Neuronal stem cell (in vitro differentiated cells): ENCODE data around the gene CROCC2.
A peak's percentile ranks its signal among the peaks of the same experiment; 100 is the strongest.

Experiments used
- DNase-seq: peaks from one replicate; pipeline ENCODE4 v3.0.0-alpha.2; 2013; ENCODE audit warnings: low spot score
- H2AFZ ChIP-seq: one replicate; pipeline ENCODE4 v1.6.1; 2013; ENCODE audit warnings: mild to moderate bottlenecking, low read length, inconsistent platforms
- H2AK5ac ChIP-seq: 2 replicates; pipeline ENCODE4 v1.6.1; 2013; ENCODE audit warnings: low read depth, mild to moderate bottlenecking, inconsistent platforms, low read length, moderate library complexity, mixed read lengths
- H2BK120ac ChIP-seq: 2 replicates; pipeline ENCODE4 v1.6.1; 2013; ENCODE audit warnings: low read depth, mild to moderate bottlenecking, inconsistent platforms, low read length, moderate library complexity, mixed read lengths
- H2BK12ac ChIP-seq: one replicate; pipeline ENCODE4 v1.6.1; 2013; ENCODE audit warnings: low read length, inconsistent platforms
- H2BK15ac ChIP-seq: 2 replicates; pipeline ENCODE4 v1.6.1; 2013; ENCODE audit warnings: mild to moderate bottlenecking, low read length, inconsistent platforms, mixed read lengths
- H2BK5ac ChIP-seq: one replicate; pipeline ENCODE4 v1.6.1; 2013; ENCODE audit warnings: inconsistent platforms, mild to moderate bottlenecking, low read length, moderate library complexity
- H3K14ac ChIP-seq: one replicate; pipeline ENCODE4 v1.6.1; 2013; ENCODE audit warnings: low read length, inconsistent platforms
- H3K18ac ChIP-seq: 2 replicates; pipeline ENCODE4 v1.6.1; 2013; ENCODE audit warnings: low read length, inconsistent platforms
- H3K23ac ChIP-seq: 2 replicates; pipeline ENCODE4 v1.6.1; 2013; ENCODE audit warnings: low read depth, mild to moderate bottlenecking, mixed read lengths, low read length, inconsistent platforms; ENCODE audit not compliant: poor library complexity
- H3K27ac ChIP-seq: replicated peaks from 3 replicates; pipeline ENCODE4 v1.5.1; 2013; ENCODE audit warnings: low read length, inconsistent platforms
- H3K27me3 ChIP-seq, 3 experiments: 2 replicates each; pipeline ENCODE4 v1.6.1; 2013; ENCODE audit warnings: low read length in 3 of 3, mild to moderate bottlenecking in 2 of 3, inconsistent platforms in 1 of 3, low read depth in 1 of 3, mixed read lengths in 1 of 3, moderate library complexity in 1 of 3; ENCODE audit not compliant: control insufficient read depth in 3 of 3, insufficient read depth in 3 of 3
- H3K36me3 ChIP-seq, 2 donors: replicated peaks in 1 of 2; 2 replicates each; pipeline ENCODE4 v1.6.1; 2013; ENCODE audit warnings: low read length in 2 of 2; ENCODE audit not compliant: control insufficient read depth in 2 of 2, insufficient read depth in 2 of 2
- H3K4ac ChIP-seq: 2 replicates; pipeline ENCODE4 v1.6.1; 2013; ENCODE audit warnings: inconsistent platforms, mild to moderate bottlenecking, low read length, moderate library complexity
- H3K4me1 ChIP-seq, 2 donors: 1 replicate in 1 of 2; 2 replicates in 1 of 2; pipeline ENCODE4 v1.6.1; 2013; ENCODE audit warnings: low read length in 2 of 2, low read depth in 1 of 2; ENCODE audit not compliant: control insufficient read depth in 2 of 2, insufficient read depth in 1 of 2
- H3K4me2 ChIP-seq: one replicate; pipeline ENCODE4 v1.6.1; 2013; ENCODE audit warnings: mild to moderate bottlenecking, low read length, inconsistent platforms; ENCODE audit not compliant: insufficient read depth, poor library complexity, severe bottlenecking
- H3K4me3 ChIP-seq, 2 donors: 2 replicates each; pipeline ENCODE4 v1.5.1; 2013; ENCODE audit warnings: low read length in 2 of 2, mild to moderate bottlenecking in 2 of 2, inconsistent platforms in 1 of 2, moderate library complexity in 1 of 2
- H3K79me1 ChIP-seq: one replicate; pipeline ENCODE4 v1.6.1; 2013; ENCODE audit warnings: low read depth, mild to moderate bottlenecking, inconsistent platforms, low read length, moderate library complexity
- H3K9ac ChIP-seq: one replicate; pipeline ENCODE4 v1.6.1; 2013; ENCODE audit warnings: mild to moderate bottlenecking, low read depth, low read length, inconsistent platforms; ENCODE audit not compliant: poor library complexity
- H3K9me3 ChIP-seq, 2 donors: replicated peaks in 1 of 2; 2 replicates each; pipeline versions ENCODE3 to v1.6.1; 2013; ENCODE audit warnings: low read length in 2 of 2, mild to moderate bottlenecking in 2 of 2, inconsistent platforms in 1 of 2, low read depth in 1 of 2, mixed read lengths in 1 of 2, moderate library complexity in 1 of 2; ENCODE audit not compliant: control insufficient read depth in 2 of 2, insufficient read depth in 1 of 2
- H4K8ac ChIP-seq: one replicate; pipeline ENCODE4 v1.6.1; 2013; ENCODE audit warnings: low read depth, mild to moderate bottlenecking, inconsistent platforms, low read length, moderate library complexity
- H4K91ac ChIP-seq: one replicate; pipeline ENCODE4 v1.6.1; 2013; ENCODE audit warnings: low read length, low read depth, mild to moderate bottlenecking, inconsistent platforms; ENCODE audit not compliant: poor library complexity
- WGBS, 2 donors: extraction: QIAGEN DNeasy Blood & Tissue Kit; methylation state at CpG; one replicate each; pipeline ENCODE4 v1.1.7; 2013; ENCODE audit warnings: missing lambda C conversion rate in 2 of 2, mixed read lengths in 1 of 2; ENCODE audit not compliant: insufficient read length in 2 of 2, insufficient replicate concordance in 1 of 2; ENCODE audit errors: extremely low coverage in 2 of 2; 5-methylcytosine and 5-hydroxymethylcytosine counted together

CROCC2 gene

DNA sequence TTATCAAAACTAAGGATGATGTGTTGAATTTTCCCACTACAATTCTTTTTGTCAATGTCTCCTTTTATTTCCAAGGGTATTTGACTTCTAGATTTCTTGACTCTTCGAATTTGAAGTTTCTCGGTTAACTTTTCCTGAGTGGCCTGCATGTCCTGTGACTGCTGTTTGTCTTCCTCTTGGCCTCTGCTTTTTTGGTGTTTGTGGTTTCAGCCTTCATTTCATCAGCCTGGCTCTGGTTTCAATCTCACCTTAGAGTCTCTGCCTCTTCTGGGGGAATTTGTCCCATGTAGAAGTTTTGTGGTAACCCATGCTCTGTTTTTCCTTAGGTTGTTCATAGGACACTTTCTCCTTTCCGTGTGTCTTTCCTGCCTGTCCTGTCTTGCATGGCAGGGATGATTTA lies 64.0 kb downstream of the CROCC2 start:
- H3K4ac ChIP-seq = no peak overlapping the region
- WGBS, 2 donors = no CpG with 5 or more reads among the region's 3 CpGs
- no peak overlapping the region for H2BK5ac ChIP-seq

DNA sequence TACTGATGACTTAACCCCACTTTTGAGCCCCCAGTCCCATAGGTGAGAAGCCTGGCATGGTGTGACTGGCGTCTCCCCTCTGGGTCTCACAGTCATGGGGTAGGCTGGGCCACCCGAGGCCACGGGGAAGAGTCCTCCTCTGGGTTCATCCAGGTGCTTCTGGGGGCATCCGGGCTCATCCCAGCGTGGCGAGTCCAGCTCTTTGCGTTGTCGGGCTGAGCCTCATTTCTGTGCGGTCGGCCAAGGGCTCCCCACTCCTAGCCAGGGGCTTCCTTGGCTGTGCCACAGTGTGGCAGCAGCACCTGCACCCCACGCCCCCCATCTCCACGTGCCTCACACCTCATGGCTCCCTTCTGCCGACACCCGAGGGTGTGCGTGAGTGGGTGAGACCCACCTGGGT lies 64.7 kb downstream of the CROCC2 start:
- no peak overlapping the region for H4K91ac ChIP-seq
- H3K4me1 ChIP-seq = peaks cover 0 to 2% of the 10 kb centered on the region in 2 donors
- peak overlapping the region; percentile 30 for H3K9ac ChIP-seq
- no peak for DNase-seq
- peak overlapping the region; percentile 52 for H3K23ac ChIP-seq
- no peak overlapping the region for H3K4me2 ChIP-seq
- no peaks in the 10 kb centered on the region for H3K9me3 ChIP-seq
- H4K8ac ChIP-seq = no peak overlapping the region
- H3K14ac ChIP-seq = no peak overlapping the region
- H2BK12ac ChIP-seq = no peak overlapping the region
- H2AFZ ChIP-seq = no peak overlapping the region
- H3K18ac ChIP-seq = peak overlapping the region; percentile 71
- no peak overlapping the region for H3K4ac ChIP-seq
- no peaks in the 10 kb centered on the region for H3K36me3 ChIP-seq
- H3K4me3 ChIP-seq = no peak overlapping the region
- H3K27me3 ChIP-seq = peaks cover 0 to 32% (median 0%) of the 10 kb centered on the region in 3 experiments
- H2BK5ac ChIP-seq = peak overlapping the region; percentile 24
- H2BK120ac ChIP-seq = no peak overlapping the region
- no peaks in the 10 kb centered on the region for H3K79me1 ChIP-seq
- peak overlapping the region; percentile 93 for H2AK5ac ChIP-seq
- H2BK15ac ChIP-seq = no peak overlapping the region
- no peak overlapping the region for H3K27ac ChIP-seq
- no CpG with 5 or more reads among the region's 15 CpGs for WGBS, 2 donors

More for the DNA sequence above, 64.0 kb downstream of the CROCC2 start:
- Histone ChIP-seq H2AFZ (no peak overlapping the region), H3K36me3 (no peaks in the 10 kb centered on the region), H3K79me1 (no peaks in the 10 kb centered on the region), H3K9ac (no peak overlapping the region), H3K9me3 (no peaks in the 10 kb centered on the region), H4K8ac (no peak overlapping the region), H3K18ac (no peak overlapping the region), H3K14ac (no peak overlapping the region), H3K4me2 (no peak overlapping the region), H3K4me3 (no peak overlapping the region), H2AK5ac (no peak overlapping the region), H2BK15ac (no peak overlapping the region), H4K91ac (no peak overlapping the region), H3K27ac (no peak overlapping the region), H3K4me1 (peaks cover 0 to 2% of the 10 kb centered on the region in 2 donors), H3K23ac (no peak overlapping the region), H3K27me3 (peaks cover 0 to 36% (median 0%) of the 10 kb centered on the region in 3 experiments), H2BK120ac (no peak overlapping the region), H2BK12ac (no peak overlapping the region)
- DNase-seq = no peak

DNA sequence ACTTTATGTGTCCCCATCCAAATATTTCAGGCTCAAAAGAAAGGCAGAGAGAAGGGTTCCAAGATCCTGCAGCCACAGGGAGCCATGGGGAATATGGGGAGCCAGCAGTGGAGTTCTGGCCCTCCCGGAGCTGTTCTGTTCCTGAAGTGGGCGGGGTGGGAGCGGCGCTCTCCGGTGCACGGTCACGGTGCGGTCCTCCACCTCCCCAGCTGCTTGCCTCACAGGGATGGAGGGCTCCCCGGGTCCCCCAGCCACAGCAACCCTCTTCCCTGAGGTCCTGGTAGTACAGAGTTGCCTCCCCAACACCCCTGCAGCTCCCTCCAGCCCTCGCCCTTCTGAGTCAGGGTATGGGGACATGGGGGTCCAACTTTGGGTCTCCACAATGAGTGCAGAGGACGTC lies 66.1 kb downstream of the CROCC2 start:
- Histone ChIP-seq H3K4me3 (no peak overlapping the region), H4K91ac (no peak overlapping the region), H2BK12ac (no peak overlapping the region), H3K9ac (no peak overlapping the region), H2BK120ac (no peak overlapping the region), H3K18ac (no peak overlapping the region), H2AFZ (no peak overlapping the region), H3K27ac (no peak overlapping the region), H2BK5ac (no peak overlapping the region), H3K9me3 (no peaks in the 10 kb centered on the region), H3K4me1 (peaks cover 0 to 2% of the 10 kb centered on the region in 2 donors), H3K14ac (no peak overlapping the region), H3K4ac (no peak overlapping the region), H4K8ac (no peak overlapping the region), H3K27me3 (peaks cover 0 to 32% (median 0%) of the 10 kb centered on the region in 3 experiments), H3K36me3 (no peaks in the 10 kb centered on the region), H2BK15ac (peak overlapping the region; percentile 56), H3K79me1 (no peaks in the 10 kb centered on the region), H3K23ac (no peak overlapping the region), H3K4me2 (no peak overlapping the region), H2AK5ac (peak overlapping the region; percentile 54)
- DNase-seq = no peak
- no CpG with 5 or more reads among the region's 11 CpGs for WGBS, 2 donors

DNA sequence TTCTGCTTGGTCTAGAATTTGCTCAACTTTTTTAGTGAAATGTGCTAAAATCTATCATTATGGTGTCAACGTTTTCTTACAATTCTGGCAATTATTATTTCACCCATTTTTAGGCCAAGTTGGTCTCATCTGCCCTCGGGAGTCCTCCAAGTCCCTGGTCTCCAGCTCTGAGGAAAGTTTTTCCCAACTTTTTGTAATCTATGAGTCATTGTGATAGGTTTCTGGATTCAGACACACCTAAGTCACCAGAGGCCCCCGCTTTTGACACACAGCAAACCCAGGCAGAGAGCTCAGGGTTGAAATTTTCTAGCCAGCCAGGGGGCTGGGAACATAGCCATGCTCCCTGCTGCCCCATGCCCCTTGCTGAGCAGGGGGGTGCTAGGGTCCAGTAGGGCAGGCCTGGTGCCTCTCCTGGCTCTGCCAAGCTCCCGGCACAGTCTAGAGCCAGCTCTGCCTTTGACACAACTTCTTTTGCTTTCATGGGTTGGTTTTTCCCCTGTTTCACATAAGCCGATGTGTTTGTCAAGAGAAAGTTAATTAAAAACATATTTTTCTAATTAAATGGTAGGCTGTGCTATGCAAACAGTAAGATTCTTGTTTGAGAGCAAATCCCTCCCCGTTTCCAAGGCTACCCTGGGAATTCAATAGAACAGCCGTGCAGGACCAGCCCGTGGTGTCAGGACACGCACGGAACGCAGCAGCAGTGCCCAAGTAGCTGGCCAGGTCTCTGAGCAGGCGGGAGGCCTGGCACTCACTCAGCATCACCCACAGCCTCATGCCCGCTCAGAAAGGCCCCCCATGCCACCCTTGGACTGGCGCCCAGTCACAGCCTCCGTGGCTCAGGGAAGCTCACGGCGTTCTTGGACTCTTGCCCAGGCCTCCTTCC lies 66.7 kb downstream of the CROCC2 start:
- Histone ChIP-seq H2AFZ (no peak overlapping the region), H2BK5ac (peak overlapping the region; percentile 39), H3K79me1 (no peaks in the 10 kb centered on the region), H3K14ac (peak overlapping the region; percentile 47), H3K4ac (no peak overlapping the region), H4K8ac (no peak overlapping the region), H3K23ac (no peak overlapping the region), H2BK15ac (no peak overlapping the region), H3K4me3 (no peak overlapping the region), H3K36me3 (no peaks in the 10 kb centered on the region), H4K91ac (no peak overlapping the region), H3K4me1 (peaks cover 0 to 2% of the 10 kb centered on the region in 2 donors), H3K18ac (no peak overlapping the region), H3K4me2 (no peak overlapping the region), H3K27me3 (peaks cover 0 to 32% (median 0%) of the 10 kb centered on the region in 3 experiments), H2BK120ac (no peak overlapping the region), H3K27ac (no peak overlapping the region), H3K9me3 (no peaks in the 10 kb centered on the region), H2AK5ac (no peak overlapping the region), H3K9ac (no peak overlapping the region), H2BK12ac (no peak overlapping the region)
- no peak for DNase-seq
- WGBS, 2 donors = no CpG with 5 or more reads among the region's 17 CpGs
